ENCODE results near the gene ANK3.

Gene ANK3

GRCh38 chr10:60288256-60288655, 101.4 kb downstream of the ANK3 start:
- DNase-seq (ENCODE audit: insufficient read length, low spot score) (no peak), FAIRE-seq (no peak)

- no peak for DNase-seq (ENCODE audit: insufficient read length, low spot score)
- no peak for FAIRE-seq
Measured at GRCh38 chr10:60286559-60286958, 103.1 kb downstream of the ANK3 start.

- FAIRE-seq (no peak), DNase-seq (ENCODE audit: insufficient read length, low spot score) (no peak)
Measured at GRCh38 chr10:60283397-60283796, 106.3 kb downstream of the ANK3 start.

- FAIRE-seq: no peak
- DNase-seq (ENCODE audit: insufficient read length, low spot score): peak; percentile 11
Measured at GRCh38 chr10:60282771-60283353, 106.8 kb downstream of the ANK3 start.

GRCh38 chr10:60281792-60282353, 107.8 kb downstream of the ANK3 start:
- DNase-seq (ENCODE audit: insufficient read length, low spot score) (no peak), FAIRE-seq (no peak)

- FAIRE-seq: no peak
- no peak for DNase-seq (ENCODE audit: insufficient read length, low spot score)
Measured at GRCh38 chr10:60281331-60281730, 108.3 kb downstream of the ANK3 start.

- DNase-seq (ENCODE audit: insufficient read length, low spot score) (no peak), FAIRE-seq (no peak)
Measured at GRCh38 chr10:60280475-60280874, 109.2 kb downstream of the ANK3 start.

- no peak for FAIRE-seq
- no peak for DNase-seq (ENCODE audit: insufficient read length, low spot score)
Measured at GRCh38 chr10:60277656-60278055, 112.0 kb downstream of the ANK3 start.

GRCh38 chr10:60276232-60276631, 113.4 kb downstream of the ANK3 start:
- no peak for FAIRE-seq
- no peak for DNase-seq (ENCODE audit: insufficient read length, low spot score)

- FAIRE-seq (no peak), DNase-seq (ENCODE audit: insufficient read length, low spot score) (no peak)
Measured at GRCh38 chr10:60271319-60272040, 118.2 kb downstream of the ANK3 start.

GRCh38 chr10:60270426-60270825, 119.2 kb downstream of the ANK3 start:
- no peak for FAIRE-seq
- no peak for DNase-seq (ENCODE audit: insufficient read length, low spot score)

GRCh38 chr10:60267802-60268201, 121.9 kb downstream of the ANK3 start:
- FAIRE-seq: no peak
- DNase-seq (ENCODE audit: insufficient read length, low spot score): no peak

- DNase-seq (ENCODE audit: insufficient read length, low spot score) (no peak), FAIRE-seq (no peak)
Measured at GRCh38 chr10:60266513-60266912, 123.2 kb downstream of the ANK3 start.

GRCh38 chr10:60262647-60263126, 127.0 kb downstream of the ANK3 start:
- FAIRE-seq: no peak
- no peak for DNase-seq (ENCODE audit: insufficient read length, low spot score)

GRCh38 chr10:60260321-60260720, 129.4 kb downstream of the ANK3 start:
- no peak for DNase-seq (ENCODE audit: insufficient read length, low spot score)
- no peak for FAIRE-seq

- no peak for DNase-seq (ENCODE audit: insufficient read length, low spot score)
- no peak for FAIRE-seq
Measured at GRCh38 chr10:60258429-60258797, 131.3 kb downstream of the ANK3 start.

GRCh38 chr10:60257767-60258428, 131.8 kb downstream of the ANK3 start:
- no peak for FAIRE-seq
- DNase-seq (ENCODE audit: insufficient read length, low spot score): no peak

GRCh38 chr10:60254776-60255175, 134.9 kb downstream of the ANK3 start:
- DNase-seq (ENCODE audit: insufficient read length, low spot score): no peak
- FAIRE-seq: no peak

GRCh38 chr10:60253484-60253883, 136.2 kb downstream of the ANK3 start:
- no peak for FAIRE-seq
- no peak for DNase-seq (ENCODE audit: insufficient read length, low spot score)

GRCh38 chr10:60252688-60253087, 137.0 kb downstream of the ANK3 start:
- DNase-seq (ENCODE audit: insufficient read length, low spot score) (no peak), FAIRE-seq (no peak)

GRCh38 chr10:60246382-60246781, 143.3 kb downstream of the ANK3 start:
- no peak for DNase-seq (ENCODE audit: insufficient read length, low spot score)
- no peak for FAIRE-seq

GRCh38 chr10:60239228-60239627, 150.4 kb downstream of the ANK3 start:
- FAIRE-seq: no peak
- DNase-seq (ENCODE audit: insufficient read length, low spot score): no peak
